ENCODE data around the gene CLCA4.

Gene CLCA4

GRCh38 chr1:86508583-86508969 lies 38.3 kb upstream of the CLCA4 start:
- TF ChIP-seq, protein P1, sequence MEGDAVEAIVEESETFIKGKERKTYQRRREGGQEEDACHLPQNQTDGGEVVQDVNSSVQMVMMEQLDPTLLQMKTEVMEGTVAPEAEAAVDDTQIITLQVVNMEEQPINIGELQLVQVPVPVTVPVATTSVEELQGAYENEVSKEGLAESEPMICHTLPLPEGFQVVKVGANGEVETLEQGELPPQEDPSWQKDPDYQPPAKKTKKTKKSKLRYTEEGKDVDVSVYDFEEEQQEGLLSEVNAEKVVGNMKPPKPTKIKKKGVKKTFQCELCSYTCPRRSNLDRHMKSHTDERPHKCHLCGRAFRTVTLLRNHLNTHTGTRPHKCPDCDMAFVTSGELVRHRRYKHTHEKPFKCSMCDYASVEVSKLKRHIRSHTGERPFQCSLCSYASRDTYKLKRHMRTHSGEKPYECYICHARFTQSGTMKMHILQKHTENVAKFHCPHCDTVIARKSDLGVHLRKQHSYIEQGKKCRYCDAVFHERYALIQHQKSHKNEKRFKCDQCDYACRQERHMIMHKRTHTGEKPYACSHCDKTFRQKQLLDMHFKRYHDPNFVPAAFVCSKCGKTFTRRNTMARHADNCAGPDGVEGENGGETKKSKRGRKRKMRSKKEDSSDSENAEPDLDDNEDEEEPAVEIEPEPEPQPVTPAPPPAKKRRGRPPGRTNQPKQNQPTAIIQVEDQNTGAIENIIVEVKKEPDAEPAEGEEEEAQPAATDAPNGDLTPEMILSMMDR (IDR thresholded peaks at IDR 0.05; ENCODE audit: control extremely low read depth, extremely low read depth, low read depth, missing control alignments), result no peak
- no peak for DNase-seq (ENCODE audit: extremely low spot score)
- ChIA-PET CTCF (interaction anchor here (0.6 to 6.1 kb wide), 11 partner anchors 9 to 625 kb away, joined by 3 to 41 read pairs (median 5); partner anchors contain the start of gene ODF2L), POLR2A (no interaction called here)

- CTCF ChIA-PET, result interaction anchor here (1.1 to 4.2 kb wide), 5 partner anchors 8 to 136 kb away, joined by 3 to 26 read pairs (median 6); no protein-coding TSS in a partner anchor
- no peak for DNase-seq (ENCODE audit: extremely low spot score)
- TF ChIP-seq, protein P1 (IDR thresholded peaks at IDR 0.05; ENCODE audit: control extremely low read depth, extremely low read depth, low read depth, missing control alignments), result no peak
- POLR2A ChIA-PET, result no interaction called here
Measured at GRCh38 chr1:86515597-86515996, 31.3 kb upstream of the CLCA4 start.

DNA sequence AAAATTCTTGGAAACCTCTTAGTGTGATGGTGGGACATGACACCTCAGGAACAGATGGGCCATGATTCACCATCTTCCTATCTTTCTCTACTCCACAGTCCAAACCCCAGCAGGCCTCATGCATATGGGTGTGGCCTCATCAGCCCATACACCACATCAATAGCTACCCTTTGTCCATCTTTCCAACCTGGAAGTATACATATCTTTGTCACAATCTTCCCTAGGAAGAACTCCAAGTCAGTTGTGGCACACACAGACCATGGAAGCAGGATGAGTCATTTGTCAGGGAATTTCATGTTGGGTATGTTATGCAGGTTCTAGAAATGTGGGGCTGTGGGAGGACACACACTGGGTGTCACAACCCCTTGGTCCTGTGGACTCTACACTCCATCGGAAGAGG lies 30.5 kb upstream of the CLCA4 start:
- ChIA-PET POLR2A (no interaction called here), CTCF (interaction anchor here (1.6 to 4.2 kb wide), 3 partner anchors 9 to 136 kb away, joined by 4 to 26 read pairs (median 7); no protein-coding TSS in a partner anchor)
- TF ChIP-seq, protein P1 (IDR thresholded peaks at IDR 0.05; ENCODE audit: control extremely low read depth, extremely low read depth, low read depth, missing control alignments), result no peak
- DNase-seq (ENCODE audit: extremely low spot score), result no peak

DNA sequence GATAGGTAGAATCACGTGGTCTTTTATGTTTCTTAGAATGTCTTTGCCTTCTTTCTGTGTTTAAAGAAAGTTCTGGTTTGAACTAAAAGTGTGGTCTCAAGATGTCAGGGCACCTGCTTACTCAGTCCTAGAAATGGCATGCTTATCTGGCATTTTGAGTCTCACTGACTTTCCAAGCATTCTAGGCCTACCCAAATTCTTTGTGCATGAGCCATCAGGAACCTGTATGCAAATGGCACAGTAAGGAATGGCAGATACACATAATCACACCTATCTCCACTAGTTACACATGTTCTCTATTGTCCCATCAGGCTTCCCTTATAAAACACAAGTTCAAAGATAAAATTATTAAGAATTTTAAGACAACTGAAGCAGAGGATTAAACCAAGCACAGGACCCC lies 29.5 kb upstream of the CLCA4 start:
- ChIA-PET POLR2A (no interaction called here), CTCF (interaction anchor here (1.6 to 4.2 kb wide), 3 partner anchors 9 to 16 kb away, joined by 4 to 26 read pairs (median 22); no protein-coding TSS in a partner anchor)
- TF ChIP-seq, protein P1 (IDR thresholded peaks at IDR 0.05; ENCODE audit: control extremely low read depth, extremely low read depth, low read depth, missing control alignments), result no peak
- no peak for DNase-seq (ENCODE audit: extremely low spot score)

- TF ChIP-seq, protein P1 (IDR thresholded peaks at IDR 0.05; ENCODE audit: control extremely low read depth, extremely low read depth, low read depth, missing control alignments), result no peak
- ChIA-PET POLR2A (no interaction called here), CTCF (interaction anchor here (1.1 to 3.8 kb wide), 2 partner anchors 12 to 19 kb away, joined by 5 to 22 read pairs; no protein-coding TSS in a partner anchor)
- DNase-seq (ENCODE audit: extremely low spot score), result no peak
Measured at GRCh38 chr1:86520789-86521521, 25.9 kb upstream of the CLCA4 start.

DNA sequence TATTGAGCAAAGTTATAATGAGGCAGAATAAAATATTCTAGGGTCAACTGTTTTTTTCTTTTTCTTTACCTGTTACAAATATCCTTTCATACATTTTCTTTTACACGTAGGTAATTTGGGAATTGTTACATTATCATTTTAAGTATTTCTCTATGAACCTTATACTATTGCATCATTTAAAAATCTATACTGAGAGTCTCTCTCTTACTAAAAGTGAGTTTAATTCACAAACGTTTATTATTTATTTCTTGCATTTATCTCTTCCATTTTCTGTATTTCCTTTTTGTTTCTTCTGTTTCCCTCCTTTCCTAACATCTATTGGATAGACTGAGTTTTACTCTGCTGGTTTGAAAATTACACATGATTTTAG lies 25.4 kb upstream of the CLCA4 start:
- TF ChIP-seq, protein P1 (IDR thresholded peaks at IDR 0.05; ENCODE audit: control extremely low read depth, extremely low read depth, low read depth, missing control alignments), result no peak
- no peak for DNase-seq (ENCODE audit: extremely low spot score)
- CTCF ChIA-PET, result no interaction called here
- POLR2A ChIA-PET, result no interaction called here
